WTC11 (cell line): ENCODE measurements around the gene CFAP119.

ENCODE experiments used
- ZBTB21 ChIP-seq: sonication (generic); formaldehyde crosslinking; IDR thresholded peaks from 2 replicates; pipeline ENCODE4 v1.8.1; 2023; ENCODE audit warnings: mild to moderate bottlenecking, missing genetic modification reagents, borderline replicate concordance
- TF ChIP-seq, protein P1 (sequence below): fragments of 200-600 bp; IDR thresholded peaks from 2 replicates; pipeline ENCODE4 v1.8.0; 2022; ENCODE audit warnings: antibody characterized with exemption
- TF ChIP-seq, protein P2 (sequence below): sonication (generic); formaldehyde crosslinking; IDR thresholded peaks from 2 replicates; pipeline ENCODE4 v1.8.1; 2023; ENCODE audit warnings: mild to moderate bottlenecking, missing genetic modification reagents
- TF ChIP-seq, protein P3 (sequence below): sonication (generic); formaldehyde crosslinking; conservative IDR thresholded peaks from 2 replicates; pipeline ENCODE4 v1.8.1; 2023; ENCODE audit warnings: mild to moderate bottlenecking, low read depth, missing genetic modification reagents, moderate library complexity

DNA sequence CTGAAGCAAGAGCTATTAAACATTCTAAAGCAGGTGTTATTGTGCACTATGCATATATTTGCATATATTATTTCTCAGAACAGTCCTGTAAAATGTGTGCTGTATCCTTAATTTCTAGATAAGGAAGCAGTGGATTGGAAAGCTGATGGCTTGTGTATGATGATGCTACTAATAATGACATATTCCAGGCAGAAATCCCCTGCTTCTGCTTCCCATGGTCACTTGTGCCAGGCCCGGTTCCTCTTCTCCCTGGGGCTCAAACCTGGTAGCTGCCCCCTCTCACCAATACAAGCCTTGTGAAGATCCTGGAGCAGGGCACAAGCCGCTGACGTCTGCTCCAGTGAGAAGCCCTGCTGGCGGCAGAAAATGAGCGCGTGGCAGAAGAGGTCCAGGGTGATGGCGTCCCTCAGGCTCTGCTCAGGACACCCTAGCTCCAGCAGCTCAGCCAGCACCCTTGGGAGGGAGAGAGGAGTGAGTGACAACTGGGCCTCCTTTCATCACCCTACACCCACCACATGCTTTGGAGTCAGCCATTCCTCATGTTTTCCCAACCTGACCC is 1.8 kb downstream of the CFAP119 start:
- TF ChIP-seq ZBTB21 (CRISPR knock-in tag) = no peak
- TF ChIP-seq, protein P1, sequence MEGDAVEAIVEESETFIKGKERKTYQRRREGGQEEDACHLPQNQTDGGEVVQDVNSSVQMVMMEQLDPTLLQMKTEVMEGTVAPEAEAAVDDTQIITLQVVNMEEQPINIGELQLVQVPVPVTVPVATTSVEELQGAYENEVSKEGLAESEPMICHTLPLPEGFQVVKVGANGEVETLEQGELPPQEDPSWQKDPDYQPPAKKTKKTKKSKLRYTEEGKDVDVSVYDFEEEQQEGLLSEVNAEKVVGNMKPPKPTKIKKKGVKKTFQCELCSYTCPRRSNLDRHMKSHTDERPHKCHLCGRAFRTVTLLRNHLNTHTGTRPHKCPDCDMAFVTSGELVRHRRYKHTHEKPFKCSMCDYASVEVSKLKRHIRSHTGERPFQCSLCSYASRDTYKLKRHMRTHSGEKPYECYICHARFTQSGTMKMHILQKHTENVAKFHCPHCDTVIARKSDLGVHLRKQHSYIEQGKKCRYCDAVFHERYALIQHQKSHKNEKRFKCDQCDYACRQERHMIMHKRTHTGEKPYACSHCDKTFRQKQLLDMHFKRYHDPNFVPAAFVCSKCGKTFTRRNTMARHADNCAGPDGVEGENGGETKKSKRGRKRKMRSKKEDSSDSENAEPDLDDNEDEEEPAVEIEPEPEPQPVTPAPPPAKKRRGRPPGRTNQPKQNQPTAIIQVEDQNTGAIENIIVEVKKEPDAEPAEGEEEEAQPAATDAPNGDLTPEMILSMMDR = no peak
- TF ChIP-seq, protein P2, sequence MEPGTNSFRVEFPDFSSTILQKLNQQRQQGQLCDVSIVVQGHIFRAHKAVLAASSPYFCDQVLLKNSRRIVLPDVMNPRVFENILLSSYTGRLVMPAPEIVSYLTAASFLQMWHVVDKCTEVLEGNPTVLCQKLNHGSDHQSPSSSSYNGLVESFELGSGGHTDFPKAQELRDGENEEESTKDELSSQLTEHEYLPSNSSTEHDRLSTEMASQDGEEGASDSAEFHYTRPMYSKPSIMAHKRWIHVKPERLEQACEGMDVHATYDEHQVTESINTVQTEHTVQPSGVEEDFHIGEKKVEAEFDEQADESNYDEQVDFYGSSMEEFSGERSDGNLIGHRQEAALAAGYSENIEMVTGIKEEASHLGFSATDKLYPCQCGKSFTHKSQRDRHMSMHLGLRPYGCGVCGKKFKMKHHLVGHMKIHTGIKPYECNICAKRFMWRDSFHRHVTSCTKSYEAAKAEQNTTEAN (CRISPR knock-in tag) = no peak
- TF ChIP-seq, protein P3, sequence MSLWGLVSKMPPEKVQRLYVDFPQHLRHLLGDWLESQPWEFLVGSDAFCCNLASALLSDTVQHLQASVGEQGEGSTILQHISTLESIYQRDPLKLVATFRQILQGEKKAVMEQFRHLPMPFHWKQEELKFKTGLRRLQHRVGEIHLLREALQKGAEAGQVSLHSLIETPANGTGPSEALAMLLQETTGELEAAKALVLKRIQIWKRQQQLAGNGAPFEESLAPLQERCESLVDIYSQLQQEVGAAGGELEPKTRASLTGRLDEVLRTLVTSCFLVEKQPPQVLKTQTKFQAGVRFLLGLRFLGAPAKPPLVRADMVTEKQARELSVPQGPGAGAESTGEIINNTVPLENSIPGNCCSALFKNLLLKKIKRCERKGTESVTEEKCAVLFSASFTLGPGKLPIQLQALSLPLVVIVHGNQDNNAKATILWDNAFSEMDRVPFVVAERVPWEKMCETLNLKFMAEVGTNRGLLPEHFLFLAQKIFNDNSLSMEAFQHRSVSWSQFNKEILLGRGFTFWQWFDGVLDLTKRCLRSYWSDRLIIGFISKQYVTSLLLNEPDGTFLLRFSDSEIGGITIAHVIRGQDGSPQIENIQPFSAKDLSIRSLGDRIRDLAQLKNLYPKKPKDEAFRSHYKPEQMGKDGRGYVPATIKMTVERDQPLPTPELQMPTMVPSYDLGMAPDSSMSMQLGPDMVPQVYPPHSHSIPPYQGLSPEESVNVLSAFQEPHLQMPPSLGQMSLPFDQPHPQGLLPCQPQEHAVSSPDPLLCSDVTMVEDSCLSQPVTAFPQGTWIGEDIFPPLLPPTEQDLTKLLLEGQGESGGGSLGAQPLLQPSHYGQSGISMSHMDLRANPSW (CRISPR knock-in tag) = no peak
